ENCODE results near the gene STT3A.

STT3A gene

DNA sequence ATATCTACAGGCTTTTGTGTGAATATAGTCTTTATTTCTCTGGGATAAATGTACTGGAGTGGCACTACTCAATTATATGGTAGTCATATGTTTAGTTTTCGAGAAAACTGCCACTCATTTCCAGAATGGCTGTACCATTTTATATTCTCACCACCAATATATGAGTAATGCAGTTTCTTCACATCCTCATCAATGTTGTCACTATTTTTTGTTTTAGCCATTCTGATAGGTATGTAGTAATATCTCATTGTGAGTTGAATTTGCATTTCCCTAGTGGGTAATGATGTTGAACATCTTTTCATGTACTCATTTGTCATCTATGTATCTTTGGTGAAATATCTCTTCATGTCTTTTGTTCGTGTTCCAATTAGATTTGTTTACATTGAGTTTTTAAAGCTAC lies 70.0 kb downstream of the STT3A start:
- no peak for DNase-seq
- intact Hi-C loops (cut with DNase I; ENCODE audit: low total_unique reads) = no loop called here

DNA sequence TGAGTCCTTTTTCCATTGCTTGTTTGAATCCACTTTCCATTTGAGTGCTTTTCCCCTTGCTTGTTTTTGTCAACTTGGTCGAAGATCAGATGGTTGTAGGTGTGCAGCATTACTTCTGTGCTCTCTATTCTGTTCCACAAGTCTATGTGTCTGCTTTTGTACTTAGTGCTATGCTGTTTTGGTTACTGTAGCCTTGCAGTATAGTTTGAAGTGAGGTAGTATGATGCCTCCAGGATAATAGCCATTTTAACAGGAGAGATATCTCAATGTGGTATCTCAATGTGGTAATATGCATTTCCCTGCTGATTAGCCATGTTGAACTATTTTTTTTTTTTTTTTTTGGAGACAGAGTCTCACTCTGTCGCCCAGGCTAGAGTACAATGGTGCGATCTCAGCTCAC lies 71.3 kb downstream of the STT3A start:
- DNase-seq = no peak
- Histone ChIP-seq H3K36me3 (peaks cover 0 to 13% (median 0%) of the 10 kb centered on the region in 3 donors), H3K27ac (no peak overlapping the region), H3K4me1 (no peaks in the 10 kb centered on the region), H3K4me3 (no peak overlapping the region), H3K9me3 (peaks cover 2 to 3% (median 3%) of the 10 kb centered on the region in 3 donors), H3K27me3 (no peaks in the 10 kb centered on the region)
- TF ChIP-seq, protein P1, sequence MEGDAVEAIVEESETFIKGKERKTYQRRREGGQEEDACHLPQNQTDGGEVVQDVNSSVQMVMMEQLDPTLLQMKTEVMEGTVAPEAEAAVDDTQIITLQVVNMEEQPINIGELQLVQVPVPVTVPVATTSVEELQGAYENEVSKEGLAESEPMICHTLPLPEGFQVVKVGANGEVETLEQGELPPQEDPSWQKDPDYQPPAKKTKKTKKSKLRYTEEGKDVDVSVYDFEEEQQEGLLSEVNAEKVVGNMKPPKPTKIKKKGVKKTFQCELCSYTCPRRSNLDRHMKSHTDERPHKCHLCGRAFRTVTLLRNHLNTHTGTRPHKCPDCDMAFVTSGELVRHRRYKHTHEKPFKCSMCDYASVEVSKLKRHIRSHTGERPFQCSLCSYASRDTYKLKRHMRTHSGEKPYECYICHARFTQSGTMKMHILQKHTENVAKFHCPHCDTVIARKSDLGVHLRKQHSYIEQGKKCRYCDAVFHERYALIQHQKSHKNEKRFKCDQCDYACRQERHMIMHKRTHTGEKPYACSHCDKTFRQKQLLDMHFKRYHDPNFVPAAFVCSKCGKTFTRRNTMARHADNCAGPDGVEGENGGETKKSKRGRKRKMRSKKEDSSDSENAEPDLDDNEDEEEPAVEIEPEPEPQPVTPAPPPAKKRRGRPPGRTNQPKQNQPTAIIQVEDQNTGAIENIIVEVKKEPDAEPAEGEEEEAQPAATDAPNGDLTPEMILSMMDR (IDR thresholded peaks at IDR 0.05) = no peak
- intact Hi-C loops (cut with DNase I; ENCODE audit: low total_unique reads) = no loop called here

More for the DNA sequence above, 70.0 kb downstream of the STT3A start:
- Histone ChIP-seq H3K9me3 (peaks cover 2 to 3% (median 3%) of the 10 kb centered on the region in 3 donors), H3K27ac (no peak overlapping the region), H3K4me1 (no peaks in the 10 kb centered on the region), H3K36me3 (peaks cover 0 to 13% (median 0%) of the 10 kb centered on the region in 3 donors), H3K27me3 (no peaks in the 10 kb centered on the region), H3K4me3 (no peak overlapping the region)
- TF ChIP-seq, protein P1 (IDR thresholded peaks at IDR 0.05) = no peak

DNA sequence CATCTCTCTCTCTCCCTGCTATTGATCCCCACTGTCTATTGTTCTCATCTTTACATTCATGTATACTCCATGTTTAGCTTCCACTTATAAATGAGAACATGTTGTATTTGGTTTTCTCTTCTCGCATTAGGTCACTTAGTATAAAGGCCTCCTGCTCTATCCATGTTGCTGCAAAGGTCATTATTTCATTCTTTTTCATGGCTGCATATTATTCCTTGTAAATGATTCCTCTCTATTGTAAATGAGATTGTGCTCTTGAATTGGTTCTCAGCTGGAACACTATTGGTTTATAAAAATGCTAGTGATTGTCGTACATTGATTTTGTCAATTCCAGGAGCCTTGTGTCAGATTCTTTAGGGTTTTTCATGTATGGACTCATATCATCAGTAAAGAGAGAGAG lies 74.5 kb downstream of the STT3A start:
- H3K9me3 ChIP-seq = peaks cover 2 to 3% (median 3%) of the 10 kb centered on the region in 3 donors
- H3K27ac ChIP-seq = no peak overlapping the region
- peaks cover 0 to 13% (median 0%) of the 10 kb centered on the region in 3 donors for H3K36me3 ChIP-seq
- H3K4me1 ChIP-seq = no peaks in the 10 kb centered on the region
- no peak for DNase-seq
- no peak overlapping the region for H3K4me3 ChIP-seq
- no peaks in the 10 kb centered on the region for H3K27me3 ChIP-seq
- TF ChIP-seq, protein P1 (IDR thresholded peaks at IDR 0.05) = no peak
- intact Hi-C loops (cut with DNase I; ENCODE audit: low total_unique reads) = no loop called here

DNA sequence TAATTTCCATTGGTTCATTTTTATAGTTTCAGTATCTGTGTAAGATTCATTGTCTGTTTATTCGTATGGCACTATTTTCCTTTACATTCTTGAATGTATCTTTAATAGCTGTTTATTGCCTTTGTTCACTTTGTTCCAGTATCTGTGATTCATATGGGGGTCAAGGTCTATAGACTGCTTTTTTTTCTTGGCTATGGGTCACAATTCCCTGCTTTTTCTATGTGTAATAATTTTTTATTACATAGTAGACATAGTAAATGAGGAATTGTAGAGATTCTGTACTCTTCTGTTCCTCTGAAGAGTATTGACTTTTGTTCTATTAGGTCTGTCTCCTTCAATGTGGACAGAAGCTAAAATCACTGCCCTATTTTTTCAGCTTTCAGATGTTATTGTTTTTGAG lies 77.5 kb downstream of the STT3A start:
- Histone ChIP-seq H3K4me1 (no peaks in the 10 kb centered on the region), H3K27ac (no peak overlapping the region), H3K36me3 (peaks cover 0 to 13% (median 0%) of the 10 kb centered on the region in 3 donors), H3K4me3 (no peak overlapping the region), H3K27me3 (no peaks in the 10 kb centered on the region), H3K9me3 (peaks cover 0 to 3% (median 3%) of the 10 kb centered on the region in 3 donors)
- TF ChIP-seq, protein P1 (IDR thresholded peaks at IDR 0.05) = no peak
- DNase-seq = no peak
- intact Hi-C loops (cut with DNase I; ENCODE audit: low total_unique reads) = no loop called here

DNA sequence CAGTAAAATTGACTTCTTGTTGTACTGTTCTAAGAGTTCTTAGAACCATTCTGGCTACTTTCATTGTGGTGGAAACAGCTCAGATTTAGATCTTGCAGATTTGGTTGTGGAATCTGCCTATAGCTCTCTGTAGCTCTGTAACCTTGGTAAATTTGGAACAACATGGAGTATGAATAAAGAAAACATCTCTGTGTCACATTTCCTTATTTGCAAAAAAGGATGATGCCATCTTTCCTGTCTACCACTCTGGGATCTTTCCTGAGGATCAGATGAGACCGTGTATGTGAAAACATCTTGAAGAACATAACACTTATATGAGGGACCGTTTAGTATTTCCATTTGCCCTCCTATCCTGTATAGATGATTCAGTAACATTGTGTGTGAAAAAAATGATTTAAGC lies 78.9 kb downstream of the STT3A start:
- Histone ChIP-seq H3K27ac (no peak overlapping the region), H3K9me3 (no peaks in the 10 kb centered on the region), H3K4me3 (no peak overlapping the region), H3K27me3 (no peaks in the 10 kb centered on the region), H3K4me1 (no peaks in the 10 kb centered on the region), H3K36me3 (peaks cover 0 to 17% (median 5%) of the 10 kb centered on the region in 3 donors)
- TF ChIP-seq, protein P1 (IDR thresholded peaks at IDR 0.05) = no peak
- no peak for DNase-seq
- intact Hi-C loops (cut with DNase I; ENCODE audit: low total_unique reads) = no loop called here
